HUES48 (cell line): ENCODE results near the gene MOB2.

Experiments
- H3K27ac ChIP-seq: one replicate; pipeline ENCODE4 v1.7.0; 2013; ENCODE audit warnings: low read depth, low read length, inconsistent platforms
- H3K27me3 ChIP-seq: 2 replicates; pipeline ENCODE4 v1.6.1; 2013; ENCODE audit warnings: mild to moderate bottlenecking, low read length; ENCODE audit not compliant: control insufficient read depth, insufficient read depth
- H3K36me3 ChIP-seq: 2 replicates; pipeline ENCODE4 v1.6.1; 2013; ENCODE audit warnings: low read length; ENCODE audit not compliant: control insufficient read depth, insufficient read depth
- H3K4me1 ChIP-seq: 2 replicates; pipeline ENCODE4 v1.6.1; 2013; ENCODE audit warnings: mild to moderate bottlenecking, low read length; ENCODE audit not compliant: control insufficient read depth, insufficient read depth
- H3K4me3 ChIP-seq: 2 replicates; pipeline ENCODE4 v1.5.1; 2013; ENCODE audit warnings: mild to moderate bottlenecking, low read depth, low read length
- H3K9ac ChIP-seq: 2 replicates; pipeline ENCODE4 v1.6.1; 2013; ENCODE audit warnings: mild to moderate bottlenecking, low read depth, low read length, moderate library complexity
- H3K9me3 ChIP-seq: 2 replicates; pipeline ENCODE4 v1.6.1; 2013; ENCODE audit warnings: low read length; ENCODE audit not compliant: control insufficient read depth, insufficient read depth

The MOB2 gene

DNA sequence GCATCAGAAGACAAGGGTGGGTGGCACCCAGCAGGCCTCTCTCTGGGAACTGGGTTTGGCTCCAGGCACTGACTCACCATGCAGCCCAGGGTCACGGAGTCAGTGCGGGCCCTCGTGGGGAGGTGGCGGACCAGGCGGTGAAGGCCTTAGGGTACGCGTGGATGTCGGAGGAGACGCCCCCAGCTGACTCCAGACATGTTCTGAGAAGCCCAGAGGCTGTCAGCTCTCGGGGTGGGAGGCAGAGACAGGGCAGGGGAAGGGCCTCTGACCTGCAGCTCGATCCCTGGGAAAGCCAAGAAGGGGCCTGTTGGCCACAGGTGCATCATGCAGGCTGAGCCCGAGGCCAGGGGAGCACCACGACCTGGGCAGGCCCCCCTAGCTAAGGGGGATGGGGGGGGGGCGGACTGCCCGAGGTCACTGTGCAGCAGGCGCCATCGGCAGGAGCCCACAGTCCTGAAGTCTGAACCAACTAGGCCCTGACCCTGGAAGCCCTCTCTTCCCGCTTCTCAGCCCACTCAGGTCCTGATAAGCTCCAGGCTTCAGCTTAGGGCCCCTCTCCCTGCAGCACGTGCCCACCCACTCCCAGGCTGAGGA is 18.0 kb downstream of the MOB2 start:
- no peak overlapping the region for H3K4me3 ChIP-seq
- H3K9me3 ChIP-seq: no peaks in the 10 kb centered on the region
- 0 out of 2 replicates have a peak, but pooled peaks cover 2% of the 10 kb centered on the region for H3K36me3 ChIP-seq
- H3K27ac ChIP-seq: no peak overlapping the region
- H3K9ac ChIP-seq: no peak overlapping the region
- H3K27me3 ChIP-seq: no peaks in the 10 kb centered on the region
- no peaks in the 10 kb centered on the region for H3K4me1 ChIP-seq

- H3K4me3 ChIP-seq: no peak overlapping the region
- 0 out of 2 replicates have a peak, but pooled peaks cover 2% of the 10 kb centered on the region for H3K36me3 ChIP-seq
- H3K9me3 ChIP-seq: no peaks in the 10 kb centered on the region
- H3K27me3 ChIP-seq: no peaks in the 10 kb centered on the region
- no peaks in the 10 kb centered on the region for H3K4me1 ChIP-seq
- H3K9ac ChIP-seq: no peak overlapping the region
- H3K27ac ChIP-seq: no peak overlapping the region
These were observed 18.6 kb downstream of the MOB2 start for GRCh38 chr11:1468002-1468401.

GRCh38 chr11:1467270-1467669 is 19.3 kb downstream of the MOB2 start:
- no peak overlapping the region for H3K4me3 ChIP-seq
- no peaks in the 10 kb centered on the region for H3K9me3 ChIP-seq
- no peaks in the 10 kb centered on the region for H3K27me3 ChIP-seq
- H3K36me3 ChIP-seq: 0 out of 2 replicates have a peak, but pooled peaks cover 2% of the 10 kb centered on the region
- no peak overlapping the region for H3K27ac ChIP-seq
- no peak overlapping the region for H3K9ac ChIP-seq
- no peaks in the 10 kb centered on the region for H3K4me1 ChIP-seq

DNA sequence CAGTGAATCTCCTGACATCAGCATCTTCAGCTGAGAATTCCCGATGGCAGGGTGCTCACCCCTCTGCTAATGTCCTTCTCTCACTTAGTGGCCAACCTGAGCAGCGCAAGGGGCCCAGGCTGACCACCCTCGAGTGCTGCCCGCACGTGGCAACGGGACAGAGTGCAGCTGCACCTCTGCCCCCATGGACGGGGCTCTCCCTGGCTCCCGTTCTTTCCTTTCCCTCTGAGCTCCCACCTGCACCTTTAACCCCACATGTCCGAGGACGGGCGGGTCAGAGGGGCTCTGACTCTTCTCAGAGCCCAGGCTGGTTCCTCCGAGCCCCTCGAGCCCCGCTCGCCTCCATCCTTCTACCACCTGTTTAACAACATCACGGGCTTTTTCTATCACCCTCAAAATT is 19.8 kb downstream of the MOB2 start:
- no peaks in the 10 kb centered on the region for H3K9me3 ChIP-seq
- H3K27me3 ChIP-seq: no peaks in the 10 kb centered on the region
- H3K9ac ChIP-seq: no peak overlapping the region
- H3K36me3 ChIP-seq: 0 out of 2 replicates have a peak, but pooled peaks cover 2% of the 10 kb centered on the region
- no peak overlapping the region for H3K4me3 ChIP-seq
- no peaks in the 10 kb centered on the region for H3K4me1 ChIP-seq
- H3K27ac ChIP-seq: no peak overlapping the region

GRCh38 chr11:1463056-1463455 is 23.5 kb downstream of the MOB2 start:
- no peaks in the 10 kb centered on the region for H3K27me3 ChIP-seq
- H3K4me3 ChIP-seq: no peak overlapping the region
- no peak overlapping the region for H3K27ac ChIP-seq
- H3K9me3 ChIP-seq: no peaks in the 10 kb centered on the region
- no peaks in the 10 kb centered on the region for H3K36me3 ChIP-seq
- no peak overlapping the region for H3K9ac ChIP-seq
- no peaks in the 10 kb centered on the region for H3K4me1 ChIP-seq

- H3K4me3 ChIP-seq: no peak overlapping the region
- no peak overlapping the region for H3K9ac ChIP-seq
- H3K36me3 ChIP-seq: no peaks in the 10 kb centered on the region
- no peak overlapping the region for H3K27ac ChIP-seq
- H3K27me3 ChIP-seq: no peaks in the 10 kb centered on the region
- H3K9me3 ChIP-seq: no peaks in the 10 kb centered on the region
- no peaks in the 10 kb centered on the region for H3K4me1 ChIP-seq
These were observed 23.9 kb downstream of the MOB2 start for GRCh38 chr11:1462698-1462975.

DNA sequence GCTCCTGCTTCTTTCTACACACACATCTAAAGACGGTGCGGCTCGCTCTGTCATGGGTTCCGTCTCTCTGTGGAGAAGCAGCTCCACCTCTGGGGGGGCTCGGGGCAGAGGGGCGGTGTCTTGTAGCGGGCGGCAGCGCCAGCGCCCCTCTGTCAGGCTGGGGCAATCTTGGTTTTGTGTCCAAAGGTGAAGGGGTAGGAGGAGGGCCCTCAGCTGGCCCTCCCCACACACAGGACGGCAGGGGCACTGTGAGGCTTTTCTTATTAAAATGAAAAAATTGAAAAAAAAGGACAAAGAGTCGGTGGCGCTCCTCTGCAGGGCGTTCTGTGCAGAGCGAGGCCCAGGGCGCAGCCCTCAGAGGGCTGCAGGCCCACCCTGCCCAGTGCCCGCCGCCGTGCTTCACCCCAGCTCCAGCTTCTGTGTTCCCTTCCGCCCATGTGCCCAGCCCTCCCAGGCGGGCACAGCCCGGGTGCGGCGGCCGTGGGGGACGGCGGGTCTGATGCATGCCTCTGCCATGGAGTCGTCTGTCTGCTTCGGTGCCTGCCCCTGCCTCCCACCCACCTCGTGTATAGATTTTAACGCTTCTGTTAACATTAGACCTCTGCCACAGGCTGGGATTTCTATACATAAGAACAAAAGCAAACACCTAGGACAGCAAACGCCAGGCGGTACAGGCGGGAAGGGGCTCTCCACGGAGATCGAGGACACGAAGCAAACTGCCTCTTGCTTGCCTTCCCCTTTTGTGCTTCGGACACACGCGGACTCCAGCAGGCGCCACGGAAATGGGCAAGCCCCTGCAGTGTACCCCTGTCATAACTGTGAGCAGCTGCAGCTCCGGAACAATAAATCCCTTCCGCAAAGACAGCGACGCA is 24.5 kb downstream of the MOB2 start:
- Histone ChIP-seq H3K27me3 (no peaks in the 10 kb centered on the region), H3K27ac (no peak overlapping the region), H3K9ac (no peak overlapping the region), H3K4me3 (no peak overlapping the region), H3K36me3 (no peaks in the 10 kb centered on the region), H3K9me3 (no peaks in the 10 kb centered on the region), H3K4me1 (no peaks in the 10 kb centered on the region)

DNA sequence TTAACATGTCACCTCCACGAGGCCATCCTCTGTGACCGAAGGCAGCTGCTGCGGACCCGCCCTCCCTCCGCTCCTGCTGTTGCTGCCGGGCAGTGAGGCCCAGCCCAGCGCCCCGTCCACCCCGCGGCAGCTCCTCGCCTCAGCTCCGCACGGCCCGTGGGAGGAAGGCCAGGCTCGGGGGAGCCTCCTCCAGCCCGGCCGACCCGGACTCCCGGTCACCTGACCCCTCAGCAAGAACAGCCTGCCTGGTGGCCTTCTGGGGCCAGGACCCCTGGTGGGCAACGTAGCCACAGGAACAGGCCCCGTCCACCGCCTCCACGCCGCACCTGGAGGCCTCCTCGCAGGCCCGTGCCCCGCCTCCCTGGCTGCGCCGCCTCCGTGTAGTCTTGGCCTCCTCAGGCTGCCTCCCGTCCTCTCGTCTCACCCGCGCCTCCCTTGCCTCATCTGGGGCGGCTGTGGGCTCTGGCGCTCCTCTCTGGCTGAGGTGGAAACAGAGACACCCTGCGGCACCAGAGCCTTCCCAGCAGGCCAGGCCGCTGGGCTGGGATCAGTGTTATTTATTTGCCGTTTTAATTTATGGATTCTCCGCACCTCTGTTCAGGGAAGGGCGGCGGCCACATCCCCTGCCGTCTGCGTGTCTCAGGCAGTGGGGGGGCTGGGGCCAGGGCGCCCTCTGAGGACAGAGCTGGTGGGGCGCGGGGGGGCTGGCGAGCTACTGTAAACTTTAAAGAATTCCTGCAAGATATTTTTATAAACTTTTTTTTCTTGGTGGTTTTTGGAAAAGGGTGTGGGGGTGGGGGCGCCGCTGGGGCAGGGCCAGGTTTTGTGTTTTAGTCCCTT is 25.4 kb downstream of the MOB2 start:
- no peaks in the 10 kb centered on the region for H3K27me3 ChIP-seq
- peaks cover 5% of the 10 kb centered on the region; the same call in 1 of the 2 replicates for H3K36me3 ChIP-seq
- no peak overlapping the region for H3K9ac ChIP-seq
- H3K27ac ChIP-seq: no peak overlapping the region
- no peak overlapping the region for H3K4me3 ChIP-seq
- H3K9me3 ChIP-seq: no peaks in the 10 kb centered on the region
- H3K4me1 ChIP-seq: no peaks in the 10 kb centered on the region

DNA sequence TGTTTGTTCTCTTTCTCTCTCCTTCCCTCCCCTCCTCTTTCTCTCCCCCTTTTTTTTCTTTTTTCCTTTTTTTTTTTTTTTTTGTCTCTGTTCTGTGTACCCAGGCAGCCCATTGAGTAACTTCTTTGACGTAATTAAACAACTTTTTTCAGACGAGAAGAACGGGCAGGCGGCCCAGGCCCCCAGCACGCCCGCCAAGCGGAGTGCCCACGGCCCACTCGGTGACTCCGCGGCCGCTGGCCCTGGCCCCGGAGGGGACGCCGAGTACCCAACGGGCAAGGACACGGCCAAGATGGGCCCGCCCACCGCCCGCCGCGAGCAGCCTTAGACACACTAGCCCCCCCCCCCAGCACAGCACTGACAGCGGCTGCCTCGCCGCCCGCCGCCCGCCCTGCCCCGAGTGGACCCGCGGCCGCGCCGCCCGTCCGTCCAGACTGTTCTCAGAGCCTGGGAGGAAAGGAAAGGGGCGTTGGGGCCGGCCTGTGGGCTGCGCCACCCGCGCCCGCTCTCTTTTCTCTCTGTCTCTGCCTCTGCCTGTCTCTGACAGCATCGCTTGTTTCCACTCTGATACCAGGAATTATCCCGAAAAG is 26.1 kb downstream of the MOB2 start:
- H3K4me3 ChIP-seq: no peak overlapping the region
- no peaks in the 10 kb centered on the region for H3K9me3 ChIP-seq
- H3K27ac ChIP-seq: no peak overlapping the region
- H3K4me1 ChIP-seq: no peaks in the 10 kb centered on the region
- peaks cover 6% of the 10 kb centered on the region; the same call in 1 of the 2 replicates for H3K36me3 ChIP-seq
- H3K9ac ChIP-seq: no peak overlapping the region
- no peaks in the 10 kb centered on the region for H3K27me3 ChIP-seq

GRCh38 chr11:1459764-1460395 is 26.7 kb downstream of the MOB2 start:
- H3K27ac ChIP-seq: no peak overlapping the region
- no peaks in the 10 kb centered on the region for H3K9me3 ChIP-seq
- H3K4me3 ChIP-seq: no peak overlapping the region
- H3K9ac ChIP-seq: no peak overlapping the region
- peaks cover 6% of the 10 kb centered on the region; the same call in 1 of the 2 replicates for H3K36me3 ChIP-seq
- no peaks in the 10 kb centered on the region for H3K27me3 ChIP-seq
- no peaks in the 10 kb centered on the region for H3K4me1 ChIP-seq
